ENCODE measurements around the gene ASRGL1.

GRCh38 chr11:62418733-62419132, 81.5 kb downstream of the ASRGL1 start, which contains the start of gene SCGB1A1:
- TF ChIP-seq, protein P1, sequence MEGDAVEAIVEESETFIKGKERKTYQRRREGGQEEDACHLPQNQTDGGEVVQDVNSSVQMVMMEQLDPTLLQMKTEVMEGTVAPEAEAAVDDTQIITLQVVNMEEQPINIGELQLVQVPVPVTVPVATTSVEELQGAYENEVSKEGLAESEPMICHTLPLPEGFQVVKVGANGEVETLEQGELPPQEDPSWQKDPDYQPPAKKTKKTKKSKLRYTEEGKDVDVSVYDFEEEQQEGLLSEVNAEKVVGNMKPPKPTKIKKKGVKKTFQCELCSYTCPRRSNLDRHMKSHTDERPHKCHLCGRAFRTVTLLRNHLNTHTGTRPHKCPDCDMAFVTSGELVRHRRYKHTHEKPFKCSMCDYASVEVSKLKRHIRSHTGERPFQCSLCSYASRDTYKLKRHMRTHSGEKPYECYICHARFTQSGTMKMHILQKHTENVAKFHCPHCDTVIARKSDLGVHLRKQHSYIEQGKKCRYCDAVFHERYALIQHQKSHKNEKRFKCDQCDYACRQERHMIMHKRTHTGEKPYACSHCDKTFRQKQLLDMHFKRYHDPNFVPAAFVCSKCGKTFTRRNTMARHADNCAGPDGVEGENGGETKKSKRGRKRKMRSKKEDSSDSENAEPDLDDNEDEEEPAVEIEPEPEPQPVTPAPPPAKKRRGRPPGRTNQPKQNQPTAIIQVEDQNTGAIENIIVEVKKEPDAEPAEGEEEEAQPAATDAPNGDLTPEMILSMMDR (IDR thresholded peaks at IDR 0.05) = no peak
- TF ChIP-seq POLR2AphosphoS5 (IDR thresholded peaks at IDR 0.05) = no peak
